CD14-positive monocyte (primary cell): ENCODE results near the gene GTPBP10. TPM values are rescaled to one million over a fixed set of nuclear protein-coding genes. Genes with fewer than 3 reads are reported as not detected.

Experiments
- DNase-seq, 3 donors: peaks; one replicate each; pipeline ENCODE4 v3.0.0-alpha.2; 2011 to 2022
- H2AFZ ChIP-seq: 2 replicates; pipeline ENCODE4 v1.6.0; 2012; ENCODE audit warnings: mild to moderate bottlenecking, low read depth, low read length, inconsistent platforms; ENCODE audit not compliant: insufficient read depth, poor library complexity, severe bottlenecking
- H3K27ac ChIP-seq, 2 donors: 1 replicate in 1 of 2; 2 replicates in 1 of 2; pipeline ENCODE4 v1.5.1; 2012 to 2013; ENCODE audit warnings: low read length in 2 of 2, control low read depth in 1 of 2, inconsistent platforms in 1 of 2, low read depth in 1 of 2, mild to moderate bottlenecking in 1 of 2
- H3K27me3 ChIP-seq, 2 donors: one replicate each; pipeline versions ENCODE4 v1.6.0 to v1.6.1; 2011 to 2013; ENCODE audit warnings: low read length in 2 of 2; ENCODE audit not compliant: control insufficient read depth in 2 of 2, insufficient read depth in 2 of 2
- H3K36me3 ChIP-seq, 2 donors: replicated peaks in 1 of 2; 1 replicate in 1 of 2; 2 replicates in 1 of 2; pipeline versions ENCODE4 v1.5.1 to v1.6.1; 2012 to 2013; ENCODE audit warnings: low read length in 2 of 2, control low read depth in 1 of 2, inconsistent platforms in 1 of 2, mild to moderate bottlenecking in 1 of 2; ENCODE audit not compliant: insufficient read depth in 2 of 2, control insufficient read depth in 1 of 2
- H3K4me1 ChIP-seq, 2 donors: 1 replicate in 1 of 2; 2 replicates in 1 of 2; pipeline versions ENCODE4 v1.5.1 to v1.6.1; 2012 to 2013; ENCODE audit warnings: low read length in 2 of 2, control low read depth in 1 of 2, inconsistent platforms in 1 of 2, mild to moderate bottlenecking in 1 of 2, moderate library complexity in 1 of 2; ENCODE audit not compliant: insufficient read depth in 2 of 2, control insufficient read depth in 1 of 2
- H3K4me2 ChIP-seq: replicated peaks from 2 replicates; pipeline ENCODE3; 2012; ENCODE audit warnings: low read length, moderate library complexity, mild to moderate bottlenecking; ENCODE audit not compliant: poor library complexity, severe bottlenecking; ENCODE audit errors: extremely low read depth
- H3K4me3 ChIP-seq, 3 experiments: fragments of 200-600 bp in 1 of 3; sonication (generic) in 1 of 3; replicated peaks in 1 of 3; 1 replicate in 2 of 3; 2 replicates in 1 of 3; pipeline ENCODE4 v1.5.1; 2011 to 2013; ENCODE audit warnings: low read length in 3 of 3, mild to moderate bottlenecking in 3 of 3, control low read depth in 2 of 3, low read depth in 2 of 3, inconsistent platforms in 1 of 3, moderate library complexity in 1 of 3
- H3K79me2 ChIP-seq: 2 replicates; pipeline ENCODE4 v1.6.0; 2012; ENCODE audit warnings: mild to moderate bottlenecking, control low read depth, inconsistent platforms, low read length, moderate library complexity; ENCODE audit not compliant: insufficient read depth
- H3K9ac ChIP-seq: 2 replicates; pipeline ENCODE4 v1.6.0; 2017; ENCODE audit warnings: low read length, mild to moderate bottlenecking; ENCODE audit not compliant: insufficient read depth, poor library complexity, severe bottlenecking
- H3K9me3 ChIP-seq, 2 donors: replicated peaks in 1 of 2; 1 replicate in 1 of 2; 2 replicates in 1 of 2; pipeline versions ENCODE4 v1.5.1 to v1.6.1; 2012 to 2013; ENCODE audit warnings: low read length in 2 of 2, control low read depth in 1 of 2; ENCODE audit not compliant: control insufficient read depth in 1 of 2, insufficient read depth in 1 of 2
- H4K20me1 ChIP-seq: 2 replicates; pipeline ENCODE4 v1.6.0; 2012; ENCODE audit warnings: mild to moderate bottlenecking, low read length, control low read depth, moderate library complexity; ENCODE audit not compliant: insufficient read depth
- H3K27ac Mint-ChIP-seq, 7 donors: one replicate each; pipeline ENCODE4 v1.8.0; 2020; ENCODE audit warnings: mild to moderate bottlenecking in 7 of 7, mixed read lengths in 7 of 7, moderate library complexity in 6 of 7, inconsistent platforms in 2 of 7
- H3K27me3 Mint-ChIP-seq, 3 donors: one replicate each; pipeline ENCODE4 v1.8.0; 2021 to 2022; ENCODE audit warnings: low read depth in 3 of 3, mild to moderate bottlenecking in 3 of 3, mixed read lengths in 3 of 3, moderate library complexity in 3 of 3, inconsistent platforms in 1 of 3
- H3K36me3 Mint-ChIP-seq, 2 donors: one replicate each; pipeline ENCODE4 v1.8.0; 2020; ENCODE audit warnings: mixed read lengths in 2 of 2, inconsistent platforms in 1 of 2, mild to moderate bottlenecking in 1 of 2
- H3K4me1 Mint-ChIP-seq: one replicate; pipeline ENCODE4 v1.8.0; 2020; ENCODE audit warnings: mild to moderate bottlenecking, mixed read lengths
- H3K4me3 Mint-ChIP-seq, 2 donors: one replicate each; pipeline ENCODE4 v1.8.0; 2020; ENCODE audit warnings: mild to moderate bottlenecking in 2 of 2, mixed read lengths in 2 of 2, moderate library complexity in 1 of 2
- H3K9me3 Mint-ChIP-seq, 7 donors: one replicate each; pipeline ENCODE4 v1.8.0; 2020 to 2022; ENCODE audit warnings: mixed read lengths in 7 of 7, mild to moderate bottlenecking in 6 of 7, moderate library complexity in 6 of 7, inconsistent platforms in 2 of 7
- WGBS: methylation state at CpG from one replicate; pipeline ENCODE4 v1.1.5; 2013; ENCODE audit warnings: missing lambda C conversion rate; ENCODE audit not compliant: insufficient coverage; 5-methylcytosine and 5-hydroxymethylcytosine counted together
- intact Hi-C, 2 donors: fragments of 100-400 bp; cut with micrococcal nuclease; formaldehyde crosslinking; loops; one replicate each; pipeline versions ENCODE4 v1.15.0 to v1.15.1; 2023
- polyA plus RNA-seq, 3 donors: library from polyadenylated mRNA; depleted of rRNA in 1 of 3; unstranded in 2 of 3; stranded (reverse) in 1 of 3; fragments of 300-500 nt in 2 of 3; fragments of >200 nt in 1 of 3; fragmentation: Illumina TruSeq in 2 of 3; gene quantifications; 1 replicate in 2 of 3; 2 replicates in 1 of 3; pipeline ENCODE4 v1.2.3, GENCODE V29; 2012 to 2021
- TF ChIP-seq, protein P1 (sequence below): fragments of 200-600 bp; IDR thresholded peaks from one replicate; pipeline ENCODE4 v1.8.0; 2022; ENCODE audit warnings: antibody characterized with exemption, mild to moderate bottlenecking

Gene GTPBP10
- polyA plus RNA-seq, 3 donors = 7.0 to 12.2 (median 10.4) TPM

DNA sequence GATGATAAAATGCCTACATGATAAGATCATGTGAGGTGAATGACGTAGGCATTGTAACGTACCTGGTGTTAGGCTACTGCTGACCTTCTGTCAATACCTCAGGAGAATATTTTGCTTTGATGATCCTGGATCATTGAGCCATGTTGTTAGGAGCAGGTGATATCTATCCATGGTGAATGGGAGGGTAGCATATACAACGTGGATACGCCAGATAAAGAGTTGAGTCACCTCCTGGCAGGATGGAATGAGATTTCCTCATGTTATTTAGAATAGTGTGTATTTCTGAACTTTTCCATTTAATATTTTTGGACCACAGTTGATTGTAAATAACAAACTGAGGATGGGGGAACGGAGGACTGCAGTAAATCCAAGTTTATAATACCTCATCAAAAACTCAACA is 45.0 kb downstream of the GTPBP10 start:
- Histone ChIP-seq H3K4me3 (no peak overlapping the region), H3K27ac (no peak overlapping the region), H3K36me3 (peaks cover 5 to 9% of the 10 kb centered on the region in 2 donors), H3K4me2 (no peak overlapping the region), H3K79me2 (no peaks in the 10 kb centered on the region), H3K27me3 (no peaks in the 10 kb centered on the region), H3K9ac (no peak overlapping the region), H4K20me1 (no peaks in the 10 kb centered on the region), H3K4me1 (no peaks in the 10 kb centered on the region), H2AFZ (no peak overlapping the region), H3K9me3 (peaks cover 0 to 11% of the 10 kb centered on the region in 2 donors)
- Mint-ChIP-seq H3K4me3 (no peak overlapping the region), H3K9me3 (peaks cover 9 to 17% (median 13%) of the 10 kb centered on the region in 7 donors), H3K4me1 (no peaks in the 10 kb centered on the region), H3K27me3 (no peaks in the 10 kb centered on the region), H3K36me3 (peaks cover 9 to 23% of the 10 kb centered on the region in 2 donors), H3K27ac (no peak overlapping the region)
- 94% methylated on average over 2 of the region's 5 CpGs for WGBS
- DNase-seq = no peak
- TF ChIP-seq, protein P1, sequence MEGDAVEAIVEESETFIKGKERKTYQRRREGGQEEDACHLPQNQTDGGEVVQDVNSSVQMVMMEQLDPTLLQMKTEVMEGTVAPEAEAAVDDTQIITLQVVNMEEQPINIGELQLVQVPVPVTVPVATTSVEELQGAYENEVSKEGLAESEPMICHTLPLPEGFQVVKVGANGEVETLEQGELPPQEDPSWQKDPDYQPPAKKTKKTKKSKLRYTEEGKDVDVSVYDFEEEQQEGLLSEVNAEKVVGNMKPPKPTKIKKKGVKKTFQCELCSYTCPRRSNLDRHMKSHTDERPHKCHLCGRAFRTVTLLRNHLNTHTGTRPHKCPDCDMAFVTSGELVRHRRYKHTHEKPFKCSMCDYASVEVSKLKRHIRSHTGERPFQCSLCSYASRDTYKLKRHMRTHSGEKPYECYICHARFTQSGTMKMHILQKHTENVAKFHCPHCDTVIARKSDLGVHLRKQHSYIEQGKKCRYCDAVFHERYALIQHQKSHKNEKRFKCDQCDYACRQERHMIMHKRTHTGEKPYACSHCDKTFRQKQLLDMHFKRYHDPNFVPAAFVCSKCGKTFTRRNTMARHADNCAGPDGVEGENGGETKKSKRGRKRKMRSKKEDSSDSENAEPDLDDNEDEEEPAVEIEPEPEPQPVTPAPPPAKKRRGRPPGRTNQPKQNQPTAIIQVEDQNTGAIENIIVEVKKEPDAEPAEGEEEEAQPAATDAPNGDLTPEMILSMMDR = no peak
- intact Hi-C loops = no loop called here

DNA sequence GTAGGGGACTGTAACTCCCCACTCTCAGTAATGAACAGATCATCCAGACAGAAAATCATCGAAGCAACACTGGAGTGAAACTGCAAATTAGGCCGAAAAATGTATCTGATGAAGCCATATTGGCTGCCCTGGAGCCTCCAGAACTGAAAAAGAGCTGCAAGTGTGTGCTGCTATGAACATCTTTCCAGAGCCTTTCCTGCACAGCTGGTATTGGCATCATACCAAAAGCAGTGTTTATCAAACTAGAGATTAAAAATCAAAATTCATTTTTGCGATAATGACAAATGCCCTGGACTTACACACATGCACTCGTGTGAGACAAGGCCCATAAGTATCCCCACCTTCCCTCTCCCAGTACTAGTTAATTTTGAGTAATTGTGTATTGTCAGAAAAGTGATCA is 49.9 kb downstream of the GTPBP10 start:
- H3K4me3 Mint-ChIP-seq = no peak overlapping the region
- H3K4me3 ChIP-seq = no peak overlapping the region

More for the DNA sequence above, 49.9 kb downstream of the GTPBP10 start:
- peaks cover 12 to 15% of the 10 kb centered on the region in 2 donors for H3K9me3 ChIP-seq
- no peaks in the 10 kb centered on the region for H3K4me1 Mint-ChIP-seq
- 100% methylated on average over 1 of the region's 4 CpGs for WGBS
- H2AFZ ChIP-seq = no peak overlapping the region
- H3K4me1 ChIP-seq = no peaks in the 10 kb centered on the region
- no peaks in the 10 kb centered on the region for H3K27me3 ChIP-seq
- no peak overlapping the region for H3K27ac ChIP-seq
- H3K9ac ChIP-seq = no peak overlapping the region
- peaks cover 17 to 31% (median 26%) of the 10 kb centered on the region in 7 donors for H3K9me3 Mint-ChIP-seq
- no peaks in the 10 kb centered on the region for H3K36me3 ChIP-seq
- no peak overlapping the region for H3K4me2 ChIP-seq
- no peak for DNase-seq
- TF ChIP-seq, protein P1 = no peak
- H3K79me2 ChIP-seq = no peaks in the 10 kb centered on the region
- intact Hi-C loops = no loop called here
- H3K36me3 Mint-ChIP-seq = peaks cover 0 to under 1% of the 10 kb centered on the region in 2 donors
- no peak overlapping the region for H3K27ac Mint-ChIP-seq
- H4K20me1 ChIP-seq = no peaks in the 10 kb centered on the region
- H3K27me3 Mint-ChIP-seq = peaks cover 0 to 2% (median 1%) of the 10 kb centered on the region in 3 donors
